ENCODE measurements around the gene PRX.
"Not testable (repeated sequence)": the region's sequence is repeated elsewhere in the genome, so short reads cannot be mapped to it uniquely, and the experiment has no call there.

The PRX gene

DNA sequence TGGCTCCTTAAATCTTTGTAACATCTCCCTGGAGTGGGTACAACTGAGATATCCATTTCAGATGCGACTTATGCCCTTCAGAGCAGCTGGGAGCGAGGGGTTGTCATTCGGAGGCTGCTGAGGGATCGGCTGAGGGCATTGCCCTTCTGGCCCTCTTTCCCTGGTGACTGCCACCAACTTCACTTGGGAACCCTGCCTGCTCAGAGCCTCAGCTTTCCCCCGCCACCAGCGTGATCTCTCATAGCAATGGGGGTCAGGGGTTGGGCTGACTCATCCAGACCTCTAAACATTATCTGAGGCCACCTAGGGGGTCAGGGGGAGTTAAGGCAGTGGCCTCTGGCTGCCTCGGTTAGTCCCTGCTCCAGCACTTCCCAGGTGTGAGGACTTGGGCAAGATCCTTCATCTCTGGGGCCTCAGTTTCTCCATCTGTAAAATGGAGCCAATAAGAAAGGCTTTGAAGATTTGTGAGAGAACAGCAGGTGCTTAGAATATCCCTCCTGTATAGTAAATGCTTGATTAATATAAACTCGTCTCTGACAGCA lies 1.1 kb downstream of the PRX start:
- DNase-seq, result no peak

DNA sequence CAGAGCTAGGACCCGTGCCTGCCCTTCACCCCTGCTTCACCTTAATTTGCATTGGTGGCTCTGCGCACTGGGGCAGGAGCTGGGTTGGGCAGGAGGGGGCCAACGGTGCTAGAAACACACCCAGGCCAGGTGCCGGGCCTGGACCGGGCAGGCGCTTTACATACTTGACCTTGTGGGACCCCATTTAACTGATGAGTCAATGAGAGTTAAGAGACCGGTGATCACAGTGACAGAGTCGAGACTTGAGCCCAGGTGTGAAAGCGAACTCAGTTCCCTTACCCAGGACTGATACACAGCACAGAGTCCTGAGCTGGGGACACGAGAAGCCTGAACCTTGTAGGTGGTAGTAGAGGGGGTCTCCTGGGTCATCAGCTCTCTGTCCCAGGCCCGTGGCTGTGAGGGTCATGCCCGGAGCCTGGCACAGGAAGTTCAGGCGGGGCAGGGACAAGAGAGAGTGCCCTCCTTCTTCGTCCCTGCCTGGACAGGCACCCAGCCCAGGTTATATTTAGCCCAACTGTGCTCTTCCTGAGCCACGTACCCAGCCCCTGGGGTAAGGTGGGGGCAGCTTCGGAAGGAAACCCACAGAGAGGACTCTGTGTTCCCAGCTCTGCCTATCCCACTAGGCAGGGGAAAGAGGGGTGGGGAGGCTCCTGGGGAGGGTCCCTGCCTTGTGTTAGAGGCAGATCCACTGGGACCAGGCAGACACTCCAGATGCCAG lies 1.9 kb downstream of the PRX start:
- DNase-seq, result no peak

DNA sequence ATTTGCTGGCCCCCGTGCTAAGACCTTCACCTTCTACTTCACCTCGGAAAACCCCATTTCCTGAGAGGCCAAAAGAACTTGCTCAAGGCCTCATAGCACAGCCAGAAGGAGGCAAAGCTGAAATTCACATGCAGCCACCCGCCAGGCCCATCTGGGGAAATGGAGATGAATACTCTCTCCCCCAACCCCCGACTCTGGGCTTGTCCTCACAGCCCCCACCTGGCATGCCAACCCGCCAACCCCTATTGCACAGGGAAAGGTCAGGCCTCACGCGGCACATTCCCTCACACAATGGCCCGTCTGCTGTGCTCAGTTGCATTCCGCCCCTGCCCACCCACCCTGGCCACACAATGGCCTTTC lies 3.2 kb downstream of the PRX start:
- no peak for DNase-seq

DNA sequence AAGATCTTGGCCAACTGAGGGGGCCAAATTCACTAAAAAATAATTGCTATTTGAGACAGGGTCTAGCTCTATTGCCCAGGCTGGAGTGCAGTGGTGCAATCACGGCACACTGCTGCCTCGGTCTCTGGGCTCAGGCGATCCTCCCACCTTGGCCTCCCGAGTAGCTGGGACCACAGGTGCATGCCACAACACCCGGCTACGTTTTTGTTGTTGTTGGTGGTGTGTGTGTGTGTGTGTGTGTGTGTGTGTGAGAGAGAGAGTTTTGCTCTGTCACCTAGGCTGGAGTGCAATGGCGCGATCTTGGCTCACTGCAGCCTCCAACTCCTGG lies 4.6 kb downstream of the PRX start:
- not testable (repeated sequence) for DNase-seq

DNA sequence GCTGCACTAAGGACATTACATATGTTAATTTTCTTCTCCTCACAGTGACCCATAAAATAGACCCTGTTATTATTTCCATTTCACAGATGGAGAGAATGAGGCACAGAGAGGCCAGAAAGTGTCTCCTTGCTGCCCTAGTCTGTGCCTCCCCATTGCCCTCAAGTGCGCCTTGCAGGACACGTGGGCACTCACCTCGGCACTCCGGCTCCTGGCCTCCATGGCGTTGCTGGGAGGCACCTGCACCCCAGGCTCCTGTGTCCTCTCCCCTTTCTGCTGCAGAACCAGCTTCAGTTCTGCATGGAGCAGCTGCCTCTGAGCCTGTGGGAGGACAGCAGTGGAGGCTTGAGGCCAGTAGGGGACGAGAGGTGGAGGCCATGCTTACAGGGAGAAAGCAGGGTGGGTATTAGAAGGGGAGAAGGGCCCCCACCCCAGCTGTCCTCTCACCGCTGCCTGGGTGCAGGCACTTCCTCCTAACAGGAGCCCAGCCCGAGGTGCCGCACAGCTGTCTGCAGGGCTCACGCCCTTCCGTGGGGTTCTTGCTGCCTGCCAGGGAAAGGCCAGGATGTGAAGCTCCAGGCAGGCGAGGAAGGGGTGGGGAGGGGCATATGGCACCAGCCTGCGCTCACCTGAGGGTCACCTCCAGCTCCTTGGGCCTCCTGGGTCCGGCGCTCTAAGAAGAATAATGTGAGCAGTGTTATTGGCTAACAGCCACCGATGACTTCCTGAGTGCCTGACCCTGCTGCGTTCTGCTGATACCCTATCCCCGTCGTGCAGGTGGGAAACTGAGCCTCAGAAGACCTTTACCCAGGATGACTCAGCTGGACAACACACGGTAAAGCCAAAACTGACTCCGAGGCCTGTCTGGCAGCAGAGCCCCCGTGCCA lies 5.2 kb downstream of the PRX start:
- no peak for DNase-seq

DNA sequence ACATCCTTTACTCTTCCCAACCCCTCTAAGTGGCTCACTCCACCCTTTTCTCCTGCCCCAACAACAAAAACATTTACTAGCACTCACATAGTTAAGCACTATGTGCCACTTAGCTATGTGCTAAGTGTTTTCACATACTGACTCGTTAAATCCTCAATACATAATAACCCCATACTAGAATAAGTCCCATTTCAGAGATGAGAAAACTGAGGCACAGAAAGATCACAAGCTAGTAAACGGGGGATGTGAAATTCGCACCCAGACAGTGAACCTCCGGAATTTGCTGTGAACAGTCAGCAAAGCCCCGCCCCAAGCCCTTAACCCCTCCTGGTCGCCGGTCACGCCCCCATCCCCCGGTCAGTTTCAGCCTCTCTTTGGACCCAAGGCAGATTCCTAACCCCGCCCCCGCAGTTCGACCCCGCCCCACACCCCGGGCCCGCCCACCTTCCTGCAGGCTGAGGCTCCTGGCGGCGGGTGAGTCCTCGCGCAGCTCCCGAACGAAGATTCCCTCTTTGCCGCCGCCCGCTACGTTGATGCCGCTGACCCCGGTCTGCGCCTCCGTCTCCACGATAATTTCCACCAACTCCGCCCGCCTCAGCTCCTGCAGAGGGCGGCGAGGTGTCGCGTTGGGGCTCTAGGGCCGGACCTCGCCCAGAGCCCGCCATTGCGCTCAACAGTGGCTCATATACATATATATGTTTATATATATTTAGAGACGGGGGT lies 9.8 kb downstream of the PRX start:
- peak; percentile 21 for DNase-seq

DNA sequence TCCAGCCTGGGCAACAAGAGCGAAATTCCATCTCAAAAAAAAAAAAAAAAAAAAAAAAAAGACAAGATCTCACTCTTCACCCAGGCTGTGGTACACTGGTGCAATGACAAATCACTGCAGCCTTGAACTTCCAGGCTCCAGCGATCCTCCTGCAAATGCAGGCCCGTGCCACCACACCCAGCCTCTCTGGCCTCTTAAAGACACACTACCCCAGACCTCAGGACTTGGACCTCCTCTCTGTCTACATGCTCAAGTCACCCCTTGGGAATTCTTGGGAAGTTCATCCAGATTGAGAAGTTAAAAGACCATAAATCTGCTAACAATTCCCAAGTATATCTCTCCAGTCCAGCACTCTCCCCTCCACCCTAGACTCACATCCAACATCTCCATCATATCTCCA lies 12.6 kb downstream of the PRX start:
- no peak for DNase-seq

DNA sequence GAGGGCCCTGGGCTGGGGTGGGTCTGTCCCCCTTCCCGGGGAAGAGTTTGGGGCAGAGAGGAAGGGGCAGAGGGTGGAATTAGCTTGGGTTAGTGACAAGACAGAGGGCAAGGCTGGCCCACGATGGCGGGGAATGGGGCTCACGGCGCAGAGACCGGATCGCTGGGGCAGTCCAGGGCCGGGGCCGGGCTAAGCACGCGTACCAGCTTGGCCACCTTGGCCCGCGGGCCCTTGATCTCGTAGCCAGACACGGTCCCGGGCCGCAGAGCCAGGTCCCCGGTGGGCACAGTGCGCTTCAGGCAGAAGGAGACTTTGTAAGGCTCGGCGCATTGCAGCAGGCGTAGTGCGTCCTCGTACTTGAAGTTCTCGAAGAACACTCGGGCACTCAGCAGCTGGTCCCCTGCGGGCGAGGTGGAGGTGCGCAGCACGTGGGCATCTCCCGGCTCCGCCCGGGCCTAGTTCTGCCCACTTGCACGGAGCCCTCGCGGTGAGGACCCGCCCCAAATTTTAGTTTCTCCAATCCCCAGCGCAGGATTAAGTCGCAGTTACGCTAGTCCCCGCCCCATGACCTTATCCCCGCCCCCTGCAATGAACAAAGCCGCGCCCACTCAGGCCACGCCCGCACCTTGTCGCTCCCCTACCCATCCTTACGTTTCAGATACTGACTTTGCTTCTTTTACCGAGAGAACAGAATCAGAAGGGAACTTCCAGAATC lies 14.6 kb downstream of the PRX start:
- DNase-seq, result no peak

DNA sequence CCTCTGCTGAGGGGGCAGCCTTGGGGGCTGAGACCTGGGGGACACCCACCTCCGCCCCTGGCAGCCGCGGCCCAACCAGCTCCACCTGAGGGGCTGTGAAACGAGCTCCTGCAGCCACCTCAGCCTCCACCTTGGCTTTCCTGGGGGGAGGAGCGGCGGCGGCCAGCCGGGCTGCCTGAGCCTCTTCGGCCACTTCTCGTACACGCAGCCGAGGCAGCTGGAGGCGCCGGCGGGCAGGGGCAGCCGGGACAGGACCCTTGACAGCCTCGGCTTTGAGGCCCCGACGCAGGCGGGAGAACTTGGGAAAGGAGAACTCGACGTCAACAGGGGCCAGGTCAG lies 15.6 kb downstream of the PRX start:
- no peak for DNase-seq

DNA sequence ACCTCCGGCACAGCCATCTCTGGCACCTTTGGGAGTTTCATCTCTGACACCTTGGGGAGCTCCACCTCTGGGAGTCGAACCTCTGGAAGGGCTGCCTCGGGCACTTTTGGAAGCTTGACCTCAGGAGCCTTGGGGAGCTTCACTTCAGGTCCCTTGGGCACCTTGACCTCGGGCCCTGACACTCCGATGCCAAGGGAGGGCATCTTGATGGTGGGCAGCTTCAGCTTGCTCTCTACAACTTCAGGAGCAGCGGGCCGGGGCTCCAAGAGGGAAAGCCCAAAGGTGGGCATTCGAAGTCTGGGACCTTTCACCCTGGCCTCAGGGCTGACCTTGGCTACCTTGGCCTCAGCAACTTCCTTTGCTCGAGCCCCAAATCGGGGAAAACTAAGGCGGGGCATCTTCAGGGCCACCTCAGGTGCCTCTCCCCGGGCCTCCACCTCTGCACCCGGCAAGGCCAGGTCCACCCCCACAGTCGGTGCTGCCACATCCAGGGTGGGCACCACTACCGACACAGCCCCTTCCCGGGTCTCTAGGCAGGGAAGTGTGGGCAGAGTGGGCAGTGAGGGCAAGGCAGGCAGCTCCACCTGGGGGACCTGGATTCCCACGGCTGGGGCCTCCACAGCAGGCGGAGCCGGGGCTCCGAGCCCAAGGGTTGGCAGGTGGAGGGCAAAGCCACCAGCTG lies 16.2 kb downstream of the PRX start:
- no peak for DNase-seq

DNA sequence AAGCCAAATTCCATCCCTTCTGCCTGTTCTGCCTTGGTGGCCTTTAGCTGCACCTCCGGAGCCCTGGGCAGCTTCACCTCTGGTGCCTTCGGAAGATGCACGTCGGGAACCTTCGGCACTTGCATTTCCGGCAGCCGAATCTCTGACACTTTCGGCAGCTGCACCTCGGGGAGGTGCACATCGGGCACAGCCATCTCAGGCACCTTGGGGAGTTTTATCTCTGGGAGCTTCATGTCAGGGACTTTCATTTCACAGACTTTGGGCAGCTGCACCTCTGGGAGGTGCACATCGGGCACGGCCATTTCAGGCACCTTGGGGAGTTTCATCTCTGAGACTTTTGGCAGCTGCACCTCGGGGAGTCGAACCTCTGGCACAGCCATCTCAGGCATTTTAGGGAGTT lies 17.2 kb downstream of the PRX start:
- no peak for DNase-seq

DNA sequence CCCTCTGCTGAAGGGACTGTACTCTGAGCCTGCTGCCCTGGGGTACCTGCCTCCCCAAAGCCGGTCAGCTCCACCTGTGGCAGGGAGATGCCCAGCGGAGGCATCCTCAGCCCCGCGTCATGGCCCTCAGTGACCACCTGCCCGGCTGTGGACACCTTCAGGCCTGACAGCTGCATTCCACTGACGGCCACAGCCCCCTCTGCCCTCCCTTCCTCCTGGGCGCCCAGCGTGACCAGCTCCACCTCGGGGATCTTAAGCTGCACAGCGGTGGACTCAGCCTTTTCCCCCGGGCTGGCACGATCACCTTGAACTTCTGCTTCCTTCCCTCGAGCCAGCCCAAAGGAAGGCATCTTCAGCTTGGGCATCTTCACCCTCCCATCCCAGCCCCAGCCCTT lies 18.4 kb downstream of the PRX start:
- DNase-seq, result no peak

DNA sequence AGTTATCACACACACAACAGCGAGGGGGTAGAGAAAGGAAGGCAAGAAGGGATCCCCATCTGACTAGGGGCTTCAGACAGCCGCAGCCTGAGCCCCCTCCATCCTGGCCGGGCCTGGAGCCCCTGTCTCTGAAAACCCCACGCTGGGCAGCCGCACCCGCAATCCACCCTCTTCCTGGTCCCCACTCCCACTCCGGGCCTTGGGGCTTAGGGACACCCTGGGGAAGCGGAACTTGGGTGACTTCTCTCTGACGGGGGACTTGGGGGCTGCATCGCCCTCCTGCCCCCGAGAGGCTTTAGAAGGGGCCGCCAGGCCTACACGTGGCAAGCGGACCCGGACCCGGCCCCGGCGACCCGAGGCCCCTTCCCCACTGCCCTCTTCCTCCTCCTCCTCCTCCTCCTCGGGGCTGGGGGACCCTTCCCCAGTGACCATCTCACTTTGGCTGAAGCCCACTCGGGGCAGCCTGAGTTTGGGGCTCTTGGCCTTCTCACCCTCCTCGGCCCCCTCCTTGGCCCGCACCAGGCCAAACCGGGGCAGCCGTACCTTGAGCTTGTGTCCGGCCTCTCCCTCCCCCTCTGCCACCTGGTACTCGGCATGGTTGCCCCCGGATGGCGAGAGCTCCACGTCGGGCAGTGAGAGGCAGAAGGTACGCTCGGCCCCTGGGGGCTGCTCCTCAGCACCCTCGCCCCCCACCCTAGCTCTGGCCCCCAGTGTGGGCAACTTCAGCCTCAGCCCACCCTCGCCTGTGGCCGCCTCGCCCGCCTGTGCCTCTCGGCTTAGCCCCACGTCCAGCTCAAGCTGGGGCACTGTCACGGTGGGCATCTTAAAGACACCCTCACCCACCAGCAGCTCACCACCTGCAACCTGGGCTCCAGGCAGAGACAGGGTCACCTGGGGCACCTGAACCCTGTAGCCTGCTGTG lies 19.0 kb downstream of the PRX start:
- DNase-seq, result no peak

DNA sequence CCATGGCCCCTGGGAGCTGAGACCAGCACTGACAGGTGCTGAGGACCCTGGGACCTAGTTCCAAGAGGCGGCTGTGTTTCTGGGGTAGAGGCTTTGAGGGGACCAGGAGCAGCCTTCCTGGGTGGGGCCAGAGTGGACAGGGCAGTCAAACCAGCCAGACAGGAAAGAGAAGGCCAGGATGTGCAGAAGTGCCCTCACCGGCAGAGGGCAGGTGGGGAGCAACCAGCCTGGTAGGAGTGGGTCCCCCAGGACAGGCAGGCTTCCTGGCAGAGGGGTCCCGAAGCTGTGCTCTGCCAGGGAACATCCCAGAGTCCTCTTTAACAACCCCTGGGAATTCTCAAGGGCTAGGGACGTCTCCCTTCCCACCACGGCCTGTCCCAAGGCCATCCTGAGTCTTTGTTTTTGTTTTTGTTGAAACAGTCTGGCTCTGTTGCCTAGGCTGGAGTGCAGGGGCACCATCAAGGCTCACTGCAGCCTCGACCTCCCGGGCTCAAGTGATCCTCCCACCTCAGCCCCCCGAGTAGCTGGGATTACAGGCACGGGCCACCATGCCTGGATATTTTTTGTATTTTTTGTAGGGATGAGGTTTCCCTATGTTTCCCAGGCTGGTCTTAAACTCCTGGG lies 20.2 kb downstream of the PRX start:
- DNase-seq, result no peak

DNA sequence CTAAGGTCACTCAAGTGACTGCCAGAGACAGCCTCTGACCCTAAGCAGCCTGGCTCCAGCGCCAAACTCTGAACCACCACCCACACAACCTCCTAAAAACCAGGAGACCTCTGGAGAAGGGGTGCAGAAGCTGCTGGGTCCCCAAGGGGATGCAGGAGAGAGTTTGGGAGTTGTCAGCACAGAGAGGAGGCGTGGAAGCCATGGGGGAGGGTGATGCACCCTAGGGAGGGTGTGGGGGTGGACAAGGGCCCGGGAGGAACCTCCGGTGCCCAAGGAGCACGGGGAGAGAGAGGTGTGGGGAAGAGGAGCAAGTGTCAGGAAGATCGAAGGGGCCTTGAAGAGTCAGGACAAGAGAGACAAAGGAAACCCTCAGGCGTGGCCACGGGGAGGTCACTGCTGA lies 21.1 kb downstream of the PRX start:
- no peak for DNase-seq

DNA sequence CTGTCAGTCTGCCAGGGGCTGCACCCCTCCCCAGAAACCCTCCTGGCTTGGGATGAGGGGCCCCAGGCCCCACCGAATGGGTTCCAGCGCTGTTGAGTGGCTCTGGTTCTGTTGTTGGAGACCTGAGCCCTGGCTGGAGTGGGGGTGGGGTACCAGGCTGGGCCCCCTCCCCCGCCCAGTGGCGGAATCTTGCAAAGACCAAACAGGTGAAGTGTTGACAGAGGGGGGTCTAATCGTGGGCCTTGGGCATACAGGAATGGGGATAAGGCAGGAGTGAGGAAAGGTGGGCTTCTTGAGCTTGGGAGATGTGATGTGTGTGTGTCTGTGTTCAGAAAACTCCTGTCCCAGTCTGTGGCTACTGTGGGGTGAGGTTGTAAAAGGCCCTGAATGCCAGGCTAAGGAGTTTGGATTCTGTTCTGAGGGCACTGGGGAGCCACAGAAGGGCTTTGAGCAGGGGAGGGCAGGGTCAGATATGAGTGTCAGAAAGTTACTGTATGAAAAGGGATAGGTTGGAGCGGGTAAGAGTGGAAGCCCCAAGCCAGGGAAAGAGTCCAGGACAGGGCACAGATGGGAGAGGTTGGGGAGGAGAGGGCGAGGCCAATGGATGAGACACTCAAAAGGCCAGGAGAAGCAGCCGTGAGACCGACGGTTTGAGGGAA lies 23.0 kb downstream of the PRX start, which contains the start of gene HIPK4:
Gene HIPK4 (minus strand): TSS at position 98 of the 659 bp plus-strand sequence. CDS start 279 bp downstream, outside the sequence.
- DNase-seq, result no peak

DNA sequence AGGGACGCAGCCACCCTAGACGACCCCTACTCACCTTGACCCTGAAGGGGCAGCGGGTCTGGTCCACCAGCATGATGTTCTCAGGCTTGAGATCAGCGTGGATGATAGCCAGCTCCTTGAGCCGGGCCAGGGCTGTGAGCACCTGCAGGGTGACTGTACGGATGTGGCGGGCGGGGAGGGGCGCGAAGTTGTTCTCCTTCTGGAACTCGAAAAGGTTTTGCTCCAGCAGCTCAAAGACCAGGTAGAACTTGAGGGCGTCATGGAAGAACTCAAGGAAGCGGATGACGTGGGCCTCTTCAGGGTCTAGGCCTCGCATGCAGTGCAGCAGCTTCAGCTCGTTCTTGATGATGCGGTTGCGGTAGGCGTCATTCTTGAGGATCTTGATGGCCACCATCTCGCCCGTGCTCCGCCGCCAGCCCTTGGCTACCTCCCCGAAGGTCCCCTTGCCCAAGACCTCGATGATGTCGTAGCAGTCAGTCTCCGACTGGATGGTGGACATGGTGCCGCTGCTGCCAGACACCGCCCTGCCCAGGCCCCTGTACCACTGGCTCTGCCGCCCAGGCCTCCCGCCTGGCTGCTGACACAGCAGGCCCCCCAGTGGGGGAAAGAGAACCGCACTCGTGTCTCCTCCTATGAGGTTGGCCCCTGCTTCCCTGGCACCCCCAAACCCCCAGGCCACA lies 23.6 kb downstream of the PRX start:
- no peak for DNase-seq

DNA sequence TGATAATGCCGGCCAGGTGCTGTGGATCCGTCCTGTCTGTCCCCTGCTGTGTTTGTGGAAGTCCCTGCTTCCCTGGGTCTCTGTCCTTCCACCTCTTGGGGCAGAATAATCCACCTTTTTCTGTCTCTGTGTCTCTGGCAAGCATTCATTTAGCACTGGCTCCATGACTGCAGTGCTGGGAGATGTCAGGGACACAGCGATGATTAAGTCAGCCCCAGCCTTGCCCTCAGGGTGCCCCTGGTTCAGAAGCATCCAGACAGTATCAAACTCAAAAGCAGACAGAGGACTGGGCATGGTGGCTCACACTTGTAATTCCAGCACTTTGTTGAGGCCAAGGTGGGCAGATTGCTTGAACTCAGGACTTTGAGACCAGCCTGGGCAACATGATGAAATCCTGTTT lies 24.7 kb downstream of the PRX start:
- no peak for DNase-seq

DNA sequence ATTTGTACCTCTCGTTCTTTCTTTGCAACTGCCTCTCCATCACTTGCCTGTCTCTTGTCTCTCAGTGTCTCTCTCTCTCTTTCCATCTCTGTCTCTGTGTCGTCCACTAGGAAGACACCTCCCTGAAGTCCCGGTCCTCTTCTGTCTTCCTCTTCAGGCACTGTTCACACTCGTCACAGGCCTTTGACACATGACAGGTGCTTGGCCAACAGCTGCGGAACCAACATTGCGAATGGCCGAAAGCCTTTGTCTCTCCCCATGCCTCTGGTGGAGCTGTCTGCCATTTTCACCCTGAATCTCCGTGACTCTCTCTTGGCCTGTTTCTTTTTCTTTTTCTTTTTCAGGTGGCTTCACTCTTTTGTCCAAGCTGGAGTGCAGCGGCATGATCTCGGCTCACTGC lies 26.0 kb downstream of the PRX start:
- DNase-seq, result no peak

All from NCI-H1694 (cell line).